Measurements from ENCODE around the gene TMCC3.

Gene TMCC3

GRCh38 chr12:94660436-94660835, 10.1 kb upstream of the TMCC3 start:
- Histone ChIP-seq H3K36me3 (ENCODE audit: control insufficient read depth in 1 of 2, insufficient read depth in 2 of 2, low read length in 2 of 2) (peaks cover 0 to 2% of the 10 kb centered on the region in 2 experiments), H3K23ac (ENCODE audit: low read length) (no peak overlapping the region), H4K91ac (ENCODE audit: low read depth, low read length) (no peak overlapping the region), H3K9me3 (ENCODE audit: insufficient read depth, low read depth, low read length) (no peaks in the 10 kb centered on the region), H2BK5ac (ENCODE audit: low read depth, low read length, poor library complexity) (no peak overlapping the region), H3K18ac (ENCODE audit: low read length) (no peak overlapping the region), H2BK120ac (ENCODE audit: insufficient read depth, low read length, poor library complexity) (no peak overlapping the region), H3K79me1 (ENCODE audit: low read length) (peaks cover 2% of the 10 kb centered on the region), H2BK12ac (ENCODE audit: low read length) (no peak overlapping the region), H3K4me3 (ENCODE audit: low read depth, low read length) (no peak overlapping the region), H4K12ac (ENCODE audit: low read depth, low read length) (no peak overlapping the region), H3K27ac (ENCODE audit: low read depth, low read length) (no peak overlapping the region), H3K4ac (ENCODE audit: low read depth, low read length) (no peak overlapping the region), H3K4me2 (ENCODE audit: low read length) (no peak overlapping the region), H4K8ac (ENCODE audit: low read depth, low read length) (no peak overlapping the region), H3K27me3 (ENCODE audit: insufficient read depth, low read length) (no peaks in the 10 kb centered on the region), H3K9ac (ENCODE audit: low read length) (no peak overlapping the region), H2AFZ (ENCODE audit: insufficient read depth, low read length, poor library complexity) (no peak overlapping the region), H3K79me2 (ENCODE audit: control insufficient read depth, insufficient read depth, low read length, poor library complexity) (no peaks in the 10 kb centered on the region), H2AK5ac (ENCODE audit: low read length) (no peak overlapping the region), H3K4me1 (ENCODE audit: control insufficient read depth in 1 of 2, insufficient read depth in 2 of 2, low read length in 2 of 2) (peaks cover 0 to 9% of the 10 kb centered on the region in 2 experiments), H3K14ac (ENCODE audit: low read length) (no peak overlapping the region)
- WGBS (ENCODE audit: extremely low coverage, insufficient coverage, insufficient read length): no CpG with 5 or more reads among the region's 3 CpGs
- no peak for DNase-seq

- no peak overlapping the region for H3K4ac ChIP-seq (ENCODE audit: low read depth, low read length)
- no peak for DNase-seq
- no peak overlapping the region for H3K4me3 ChIP-seq (ENCODE audit: low read depth, low read length)
- peaks cover 0 to 2% of the 10 kb centered on the region in 2 experiments for H3K36me3 ChIP-seq (ENCODE audit: control insufficient read depth in 1 of 2, insufficient read depth in 2 of 2, low read length in 2 of 2)
- no peak overlapping the region for H2BK12ac ChIP-seq (ENCODE audit: low read length)
- H3K9ac ChIP-seq (ENCODE audit: low read length): no peak overlapping the region
- H3K79me2 ChIP-seq (ENCODE audit: control insufficient read depth, insufficient read depth, low read length, poor library complexity): no peaks in the 10 kb centered on the region
- H2BK120ac ChIP-seq (ENCODE audit: insufficient read depth, low read length, poor library complexity): no peak overlapping the region
- no peak overlapping the region for H3K23ac ChIP-seq (ENCODE audit: low read length)
- H3K18ac ChIP-seq (ENCODE audit: low read length): no peak overlapping the region
- H2AK5ac ChIP-seq (ENCODE audit: low read length): no peak overlapping the region
- H3K4me1 ChIP-seq (ENCODE audit: control insufficient read depth in 1 of 2, insufficient read depth in 2 of 2, low read length in 2 of 2): peaks cover 0 to 9% of the 10 kb centered on the region in 2 experiments
- H3K79me1 ChIP-seq (ENCODE audit: low read length): peaks cover 2% of the 10 kb centered on the region
- H3K14ac ChIP-seq (ENCODE audit: low read length): no peak overlapping the region
- H4K91ac ChIP-seq (ENCODE audit: low read depth, low read length): no peak overlapping the region
- no peaks in the 10 kb centered on the region for H3K27me3 ChIP-seq (ENCODE audit: insufficient read depth, low read length)
- H3K27ac ChIP-seq (ENCODE audit: low read depth, low read length): no peak overlapping the region
- no peak overlapping the region for H4K12ac ChIP-seq (ENCODE audit: low read depth, low read length)
- no peak overlapping the region for H3K4me2 ChIP-seq (ENCODE audit: low read length)
- no CpG with 5 or more reads among the region's 3 CpGs for WGBS (ENCODE audit: extremely low coverage, insufficient coverage, insufficient read length)
- H3K9me3 ChIP-seq (ENCODE audit: insufficient read depth, low read depth, low read length): no peaks in the 10 kb centered on the region
- no peak overlapping the region for H2BK5ac ChIP-seq (ENCODE audit: low read depth, low read length, poor library complexity)
- H2AFZ ChIP-seq (ENCODE audit: insufficient read depth, low read length, poor library complexity): no peak overlapping the region
- H4K8ac ChIP-seq (ENCODE audit: low read depth, low read length): no peak overlapping the region
Measured at GRCh38 chr12:94659346-94659930, 9.1 kb upstream of the TMCC3 start.

DNA sequence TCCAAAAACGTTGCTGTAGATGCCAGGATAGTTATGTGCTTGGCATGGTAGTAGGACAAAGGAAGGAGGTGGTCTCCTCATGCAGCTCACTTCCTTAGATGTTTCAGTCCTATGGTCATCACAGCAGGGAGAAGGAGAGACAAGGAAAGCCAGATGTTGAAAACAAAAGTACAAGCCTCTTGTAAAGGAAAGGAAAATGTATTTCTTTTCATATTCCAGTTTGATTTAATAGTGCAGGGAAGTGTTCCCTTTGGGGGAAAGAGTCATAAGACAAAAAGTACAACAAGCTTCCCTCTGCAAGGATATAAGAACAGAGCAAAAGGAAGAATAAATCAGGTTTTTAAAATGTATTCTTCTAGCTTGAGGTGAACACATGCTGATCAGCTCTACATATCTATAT, 8.6 kb upstream of the TMCC3 start:
- Histone ChIP-seq H3K18ac (ENCODE audit: low read length) (no peak overlapping the region), H2BK5ac (ENCODE audit: low read depth, low read length, poor library complexity) (no peak overlapping the region), H4K12ac (ENCODE audit: low read depth, low read length) (no peak overlapping the region), H3K4me2 (ENCODE audit: low read length) (no peak overlapping the region), H3K4me3 (ENCODE audit: low read depth, low read length) (no peak overlapping the region), H3K9me3 (ENCODE audit: insufficient read depth, low read depth, low read length) (no peaks in the 10 kb centered on the region), H3K4me1 (ENCODE audit: control insufficient read depth in 1 of 2, insufficient read depth in 2 of 2, low read length in 2 of 2) (peaks cover 0 to 9% of the 10 kb centered on the region in 2 experiments), H3K23ac (ENCODE audit: low read length) (no peak overlapping the region), H2BK12ac (ENCODE audit: low read length) (no peak overlapping the region), H2AK5ac (ENCODE audit: low read length) (no peak overlapping the region), H3K27ac (ENCODE audit: low read depth, low read length) (no peak overlapping the region), H3K79me1 (ENCODE audit: low read length) (peaks cover 2% of the 10 kb centered on the region), H2BK120ac (ENCODE audit: insufficient read depth, low read length, poor library complexity) (no peak overlapping the region), H2AFZ (ENCODE audit: insufficient read depth, low read length, poor library complexity) (no peak overlapping the region), H3K14ac (ENCODE audit: low read length) (no peak overlapping the region), H4K8ac (ENCODE audit: low read depth, low read length) (no peak overlapping the region), H4K91ac (ENCODE audit: low read depth, low read length) (no peak overlapping the region), H3K79me2 (ENCODE audit: control insufficient read depth, insufficient read depth, low read length, poor library complexity) (no peaks in the 10 kb centered on the region), H3K9ac (ENCODE audit: low read length) (no peak overlapping the region), H3K36me3 (ENCODE audit: control insufficient read depth in 1 of 2, insufficient read depth in 2 of 2, low read length in 2 of 2) (no peaks in the 10 kb centered on the region), H3K27me3 (ENCODE audit: insufficient read depth, low read length) (no peaks in the 10 kb centered on the region), H3K4ac (ENCODE audit: low read depth, low read length) (no peak overlapping the region)
- DNase-seq: no peak
- no CpG with 5 or more reads among the region's 1 CpG for WGBS (ENCODE audit: extremely low coverage, insufficient coverage, insufficient read length)

- Histone ChIP-seq H2BK12ac (ENCODE audit: low read length) (no peak overlapping the region), H3K36me3 (ENCODE audit: control insufficient read depth in 1 of 2, insufficient read depth in 2 of 2, low read length in 2 of 2) (no peaks in the 10 kb centered on the region), H3K9ac (ENCODE audit: low read length) (no peak overlapping the region), H4K12ac (ENCODE audit: low read depth, low read length) (no peak overlapping the region), H3K23ac (ENCODE audit: low read length) (no peak overlapping the region), H3K18ac (ENCODE audit: low read length) (no peak overlapping the region), H3K79me1 (ENCODE audit: low read length) (peaks cover 2% of the 10 kb centered on the region), H3K14ac (ENCODE audit: low read length) (no peak overlapping the region), H3K27me3 (ENCODE audit: insufficient read depth, low read length) (no peaks in the 10 kb centered on the region), H2BK5ac (ENCODE audit: low read depth, low read length, poor library complexity) (no peak overlapping the region), H3K9me3 (ENCODE audit: insufficient read depth, low read depth, low read length) (no peaks in the 10 kb centered on the region), H2AK5ac (ENCODE audit: low read length) (no peak overlapping the region), H3K4ac (ENCODE audit: low read depth, low read length) (no peak overlapping the region), H3K4me3 (ENCODE audit: low read depth, low read length) (no peak overlapping the region), H3K4me1 (ENCODE audit: control insufficient read depth in 1 of 2, insufficient read depth in 2 of 2, low read length in 2 of 2) (peaks cover 0 to 9% of the 10 kb centered on the region in 2 experiments), H3K27ac (ENCODE audit: low read depth, low read length) (no peak overlapping the region), H2BK120ac (ENCODE audit: insufficient read depth, low read length, poor library complexity) (no peak overlapping the region), H3K4me2 (ENCODE audit: low read length) (no peak overlapping the region), H4K91ac (ENCODE audit: low read depth, low read length) (no peak overlapping the region), H3K79me2 (ENCODE audit: control insufficient read depth, insufficient read depth, low read length, poor library complexity) (no peaks in the 10 kb centered on the region), H4K8ac (ENCODE audit: low read depth, low read length) (no peak overlapping the region), H2AFZ (ENCODE audit: insufficient read depth, low read length, poor library complexity) (no peak overlapping the region)
- WGBS (ENCODE audit: extremely low coverage, insufficient coverage, insufficient read length): no CpG with 5 or more reads among the region's 4 CpGs
- DNase-seq: peak; percentile 86 to 94
Measured at GRCh38 chr12:94656556-94656955, 6.2 kb upstream of the TMCC3 start.

Measured in trophoblast cell (in vitro differentiated cells and primary cell).